GM21737 (cell line): ENCODE data around the gene DPM3.
"Not testable (repeated sequence)": the region's sequence is repeated elsewhere in the genome, so short reads cannot be mapped to it uniquely, and the experiment has no call there.

Experiments
- ATAC-seq: cut with Tn5 transposase; IDR thresholded peaks from one replicate; pipeline ENCODE4 v1.9.1; 2021; ENCODE audit warnings: mild to moderate bottlenecking, moderate library complexity; ENCODE audit not compliant: unreplicated experiment

The DPM3 gene

DNA sequence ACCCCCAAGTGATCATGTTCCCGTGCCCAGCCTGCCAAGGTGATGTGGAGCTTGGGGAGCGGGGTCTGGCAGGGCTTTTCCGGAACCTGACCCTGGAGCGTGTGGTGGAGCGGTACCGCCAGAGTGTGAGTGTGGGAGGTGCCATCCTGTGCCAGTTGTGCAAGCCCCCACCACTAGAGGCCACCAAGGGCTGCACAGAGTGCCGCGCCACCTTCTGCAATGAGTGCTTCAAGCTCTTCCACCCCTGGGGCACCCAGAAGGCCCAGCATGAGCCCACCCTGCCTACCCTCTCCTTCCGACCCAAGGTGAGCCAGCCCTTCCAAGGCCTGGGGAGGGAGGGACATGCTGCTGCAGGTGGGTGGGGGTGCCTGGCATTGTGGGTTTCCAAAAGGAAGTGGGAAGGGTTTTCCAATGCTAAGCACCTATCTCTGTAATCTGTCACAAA is 35.6 kb upstream of the DPM3 start:
- no peak for ATAC-seq

DNA sequence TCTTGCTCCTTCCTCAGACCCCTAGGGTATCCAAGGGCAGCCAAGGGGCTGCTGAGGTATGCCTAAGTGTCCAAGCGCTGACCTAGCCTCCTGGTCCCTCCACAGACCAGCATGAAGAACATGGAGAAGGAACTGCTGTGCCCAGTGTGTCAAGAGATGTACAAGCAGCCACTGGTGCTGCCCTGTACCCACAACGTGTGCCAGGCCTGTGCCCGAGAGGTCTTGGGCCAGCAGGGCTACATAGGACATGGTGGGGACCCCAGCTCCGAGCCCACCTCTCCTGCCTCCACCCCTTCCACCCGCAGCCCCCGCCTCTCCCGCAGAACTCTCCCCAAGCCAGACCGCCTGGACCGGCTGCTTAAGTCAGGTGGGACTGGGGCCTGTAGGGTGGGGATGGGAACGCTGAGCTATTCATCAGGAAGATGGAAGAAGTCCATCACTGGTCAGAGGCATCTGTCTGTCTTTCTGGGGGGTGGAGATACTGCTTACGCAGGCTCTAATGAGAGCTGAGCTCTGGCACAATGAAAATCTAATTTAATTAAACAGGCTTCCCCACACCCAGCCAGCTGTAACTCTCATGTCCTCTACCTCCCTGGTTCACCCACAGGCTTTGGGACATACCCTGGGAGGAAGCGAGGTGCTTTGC is 35.1 kb upstream of the DPM3 start:
- ATAC-seq: no peak

DNA sequence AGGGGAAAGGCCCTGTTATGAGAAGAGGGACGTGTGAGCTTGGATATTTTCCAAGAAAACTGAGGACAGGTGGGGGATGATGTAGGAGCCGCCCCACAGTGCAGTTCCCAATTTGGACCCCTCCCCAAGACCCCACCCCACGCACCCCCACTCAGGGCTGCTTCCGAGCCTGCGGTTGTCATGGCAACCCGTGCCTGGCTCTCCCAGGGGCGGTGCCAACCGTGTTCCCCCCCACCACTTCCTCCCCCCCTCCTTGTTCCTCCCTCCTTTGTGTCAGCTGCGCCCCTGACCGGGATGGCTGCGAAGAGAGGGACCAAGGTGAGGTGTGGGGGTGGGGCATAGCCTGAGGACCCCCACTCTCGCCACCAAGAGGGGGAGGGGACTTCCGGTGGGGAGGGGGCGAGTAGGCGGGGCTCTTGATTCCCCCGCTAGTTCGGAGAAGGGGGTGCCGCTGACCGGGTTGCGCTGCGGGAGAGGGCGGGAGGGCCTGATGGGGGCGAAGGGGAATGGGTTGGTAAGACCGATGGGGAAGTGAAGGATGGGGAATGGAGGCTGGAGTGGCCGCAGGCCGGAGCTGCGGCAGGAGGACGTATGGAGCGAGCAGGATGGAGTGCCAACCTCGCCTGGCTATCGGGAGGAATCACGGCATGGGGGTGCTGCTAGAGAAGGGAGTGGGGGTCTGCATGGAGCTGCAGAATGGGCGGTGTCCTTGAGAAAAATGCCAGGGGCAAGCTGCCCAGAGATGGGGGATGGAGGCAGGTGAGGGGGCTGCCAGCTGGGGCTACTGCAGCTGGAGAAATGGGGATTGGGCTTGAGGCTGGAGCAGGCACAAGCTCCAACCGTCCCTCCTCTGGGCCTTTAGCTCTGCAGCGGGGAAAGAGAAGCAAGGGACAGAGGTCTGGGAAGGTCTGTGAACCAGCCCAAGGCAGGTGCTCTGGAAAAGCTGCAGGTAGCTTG is 34.3 kb upstream of the DPM3 start:
- no peak for ATAC-seq

DNA sequence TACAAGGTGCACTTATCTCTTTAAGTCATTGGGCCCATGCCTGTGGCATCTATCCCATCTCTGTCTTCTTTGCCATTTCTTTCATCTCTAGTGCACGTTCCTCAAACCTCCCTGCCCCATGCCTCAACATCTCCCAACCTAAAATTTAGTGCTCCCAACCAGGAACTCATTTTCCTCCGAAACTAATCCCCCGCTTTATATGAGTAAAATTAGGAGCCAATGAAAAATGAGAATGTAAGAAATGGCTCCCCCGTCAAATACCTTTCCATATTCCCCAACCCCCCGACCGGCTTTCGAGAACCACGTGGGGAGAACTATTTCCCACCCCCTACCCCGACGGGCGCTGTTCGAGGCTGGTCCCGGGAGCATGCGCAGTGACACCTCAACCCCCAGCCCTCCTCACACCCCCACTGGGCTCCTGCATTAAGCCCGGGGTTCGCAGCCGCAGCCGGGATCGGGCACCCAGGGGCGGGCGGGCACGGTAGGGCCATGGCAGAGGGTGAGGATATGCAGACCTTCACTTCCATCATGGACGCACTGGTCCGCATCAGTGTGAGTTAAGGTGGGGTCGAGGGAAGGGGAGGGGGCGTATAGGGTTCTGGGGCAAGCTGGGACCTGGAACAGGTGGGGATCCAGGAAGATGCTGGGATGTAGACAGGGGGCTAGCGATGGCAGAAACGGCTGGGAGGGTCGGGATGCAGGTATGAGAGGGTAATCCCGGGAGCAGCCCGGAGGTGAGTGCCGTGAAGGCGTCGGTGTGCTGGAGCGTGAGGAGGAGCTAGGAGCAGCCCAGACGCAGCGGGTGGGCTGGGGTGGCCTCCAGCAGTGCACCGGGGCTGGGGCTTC is 33.4 kb upstream of the DPM3 start, which contains the start of gene TRIM46:
Gene TRIM46 (plus strand): TSS at position 372 of the 846 bp plus-strand sequence. CDS start 118 bp downstream, at position 490.
- ATAC-seq: no peak

DNA sequence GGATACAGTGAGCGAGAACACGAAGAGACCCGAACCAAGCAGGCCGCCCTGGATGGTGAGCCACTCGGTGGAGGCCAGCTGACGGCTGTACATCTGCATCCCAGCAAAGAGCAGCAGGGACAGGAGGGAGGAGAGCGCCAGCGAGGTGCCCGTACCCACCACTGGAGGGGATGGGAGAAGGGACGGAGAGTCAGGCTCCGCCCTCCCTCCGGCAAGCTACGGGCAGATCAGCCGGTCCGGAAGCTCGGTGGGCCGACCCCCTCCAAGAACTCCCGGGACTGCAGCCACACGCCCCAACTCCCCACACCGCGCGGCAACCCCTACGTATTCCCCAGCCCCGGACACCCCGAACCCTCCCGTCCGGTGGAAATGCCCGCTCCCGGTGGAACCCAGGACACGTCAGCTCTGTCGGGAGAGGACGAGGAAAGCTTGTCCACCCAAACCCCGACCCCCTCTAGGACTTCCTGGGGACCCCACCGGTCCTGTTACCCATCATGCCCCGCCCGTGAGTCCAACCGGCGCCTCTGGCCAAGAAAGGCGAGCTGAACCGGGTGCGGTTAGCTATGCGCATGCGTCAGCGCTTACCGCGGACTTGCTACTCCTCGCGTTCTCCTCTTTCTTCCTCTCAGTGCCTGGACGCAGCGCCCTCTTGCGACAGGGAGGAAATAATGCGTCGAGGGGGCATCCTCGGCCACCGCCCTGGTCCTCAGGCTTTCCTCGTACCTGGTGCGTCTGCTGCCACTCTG is 32.6 kb upstream of the DPM3 start, which contains the start of gene KRTCAP2:
Gene KRTCAP2 (minus strand): TSS at position 573 of the 746 bp plus-strand sequence. CDS start 80 bp downstream, at position 493.
- peak; percentile 52 for ATAC-seq

DNA sequence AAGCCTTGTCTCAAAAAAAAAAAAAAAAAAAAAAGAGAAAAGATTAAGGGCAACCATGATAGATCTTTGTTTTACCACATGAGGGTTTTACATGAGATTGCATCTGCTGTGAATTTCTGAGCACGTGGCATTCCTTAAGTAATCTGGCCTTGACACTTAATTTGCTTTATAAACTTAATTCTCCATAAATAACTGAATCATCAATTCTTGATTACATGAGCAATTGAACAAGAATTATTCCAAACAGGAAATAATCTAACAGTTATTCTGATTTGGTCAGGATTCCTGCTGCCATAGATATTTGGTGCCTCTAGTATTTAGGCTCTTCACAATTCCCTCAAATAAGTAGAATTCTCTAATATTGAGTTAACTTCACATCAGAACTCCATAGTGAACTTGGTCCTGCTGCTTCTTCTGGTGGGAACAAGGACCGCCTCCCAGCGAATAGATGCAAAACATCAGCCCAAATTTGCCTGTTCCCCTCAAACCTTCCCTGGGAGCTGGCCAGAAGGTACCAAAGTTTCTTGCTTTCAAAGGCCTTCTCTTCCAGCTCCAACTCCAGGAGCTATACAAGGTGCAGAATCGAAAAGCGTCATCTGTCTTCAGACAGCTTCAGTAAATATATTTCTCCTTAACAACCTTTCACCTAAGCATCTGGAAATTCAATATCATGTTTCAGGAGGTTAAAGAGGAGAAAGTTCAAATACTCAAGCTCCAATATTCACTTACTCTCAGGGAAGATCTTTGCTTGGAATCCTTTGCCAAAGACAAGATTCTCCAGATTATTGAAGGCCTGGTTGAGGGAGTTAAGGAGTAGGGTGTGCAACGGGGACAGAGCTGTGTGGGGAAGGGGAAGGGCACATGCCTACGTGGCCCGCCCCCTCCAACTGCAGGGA is 31.8 kb upstream of the DPM3 start:
- ATAC-seq: no peak

DNA sequence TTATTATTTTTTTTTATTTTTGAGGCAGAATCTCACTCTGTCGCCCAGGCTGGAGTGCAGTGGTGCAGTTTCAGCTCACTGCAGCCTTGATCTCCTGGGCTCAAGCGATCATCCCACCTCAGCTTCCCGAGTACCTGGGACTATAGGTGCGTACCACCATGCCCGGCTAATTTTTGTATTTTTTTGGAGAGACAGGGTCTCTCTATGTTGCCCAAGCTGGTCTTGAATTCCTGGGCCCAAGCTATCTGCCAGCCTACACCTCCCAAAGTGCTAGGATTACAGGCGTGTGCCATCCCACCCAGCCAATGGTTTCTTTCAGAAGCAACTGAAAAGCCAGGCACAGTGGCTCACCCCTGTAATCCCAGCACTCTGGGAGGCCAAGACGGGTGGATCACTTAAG is 30.5 kb upstream of the DPM3 start:
- no peak for ATAC-seq

DNA sequence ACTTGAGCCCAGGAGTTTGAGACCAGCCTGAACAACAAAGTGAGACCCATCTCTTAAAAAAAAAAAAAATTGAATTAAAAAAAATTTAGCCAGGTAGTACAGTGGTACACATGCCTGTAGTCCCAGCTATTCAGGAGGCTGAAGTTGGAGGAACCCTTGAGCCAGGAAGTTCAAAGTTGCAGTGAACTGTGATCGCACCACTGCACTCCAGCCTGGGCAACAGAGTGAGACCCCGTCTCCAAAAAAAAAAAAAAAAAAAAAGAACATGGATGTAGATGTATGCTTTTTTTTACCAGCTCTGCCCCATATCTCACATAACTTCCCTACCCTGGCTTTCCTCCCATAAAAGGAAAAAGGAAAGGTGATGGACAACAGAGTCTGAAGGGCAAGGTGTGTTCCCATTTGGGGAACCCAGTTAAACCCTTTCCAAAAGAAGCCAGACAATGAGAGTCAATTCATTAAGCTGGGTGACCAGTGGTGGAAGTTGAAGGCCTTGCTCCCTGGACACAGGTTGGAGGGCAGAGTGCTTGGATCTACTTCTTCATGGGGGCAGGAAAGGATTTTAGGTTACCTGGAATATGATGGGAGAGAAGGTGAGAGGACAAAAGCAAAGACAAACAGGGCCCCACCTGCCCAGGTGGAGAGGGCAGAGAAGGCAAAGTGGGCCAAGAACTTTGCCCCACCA is 29.9 kb upstream of the DPM3 start:
- ATAC-seq: no peak

DNA sequence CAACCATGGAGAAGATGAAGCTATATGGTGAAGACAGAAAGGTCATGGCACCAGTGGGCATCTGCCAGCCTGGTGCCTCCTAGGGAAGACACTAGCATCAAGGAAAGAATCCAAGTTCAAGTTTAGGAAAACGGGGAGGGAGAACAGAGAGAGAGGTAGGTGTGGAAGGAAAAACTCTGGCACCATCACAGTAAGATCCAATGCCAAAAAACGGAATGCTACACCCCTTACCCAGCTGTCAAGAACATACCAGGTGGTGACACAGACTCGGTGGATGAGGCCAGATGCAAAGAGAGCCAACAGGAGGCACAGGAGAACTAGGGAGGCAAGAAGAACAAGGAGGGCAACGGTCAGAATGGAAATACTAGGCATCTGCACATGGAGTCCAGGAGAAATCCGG is 29.2 kb upstream of the DPM3 start:
- ATAC-seq: no peak

DNA sequence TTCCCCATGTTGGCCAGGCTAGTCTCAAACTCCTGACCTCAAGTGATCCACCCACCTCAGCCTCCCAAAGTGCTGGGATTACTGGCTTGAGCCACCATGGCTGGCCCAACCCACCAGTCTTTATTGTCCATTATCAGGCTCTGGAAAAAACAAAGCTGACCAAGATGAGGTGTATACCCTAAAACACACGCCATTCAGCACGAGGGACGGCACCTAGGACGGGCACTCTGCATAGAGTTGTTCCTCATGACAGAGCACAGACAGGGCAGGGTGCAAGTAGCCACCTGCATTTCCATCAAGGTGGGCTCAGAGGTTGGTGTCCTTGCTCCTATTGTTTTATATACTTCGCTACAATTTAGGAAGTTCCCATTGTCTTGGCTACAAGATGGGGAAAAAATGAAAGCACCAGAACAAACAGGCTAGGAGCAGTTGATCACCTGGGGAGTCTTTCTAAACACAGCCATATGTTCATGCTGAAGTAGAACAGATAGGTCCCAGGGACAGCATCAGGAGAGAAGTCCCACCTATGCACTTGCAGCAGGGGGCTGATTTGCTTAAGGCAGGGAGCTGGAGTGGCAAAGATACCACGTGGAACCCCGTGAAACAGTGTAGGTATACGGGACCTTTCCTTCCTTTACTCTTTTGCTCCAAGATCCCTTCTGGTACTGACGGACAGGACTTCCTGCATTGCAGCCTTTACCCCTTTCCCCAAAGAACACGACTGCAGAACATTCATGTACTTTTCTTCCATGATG is 28.3 kb upstream of the DPM3 start:
- no peak for ATAC-seq

DNA sequence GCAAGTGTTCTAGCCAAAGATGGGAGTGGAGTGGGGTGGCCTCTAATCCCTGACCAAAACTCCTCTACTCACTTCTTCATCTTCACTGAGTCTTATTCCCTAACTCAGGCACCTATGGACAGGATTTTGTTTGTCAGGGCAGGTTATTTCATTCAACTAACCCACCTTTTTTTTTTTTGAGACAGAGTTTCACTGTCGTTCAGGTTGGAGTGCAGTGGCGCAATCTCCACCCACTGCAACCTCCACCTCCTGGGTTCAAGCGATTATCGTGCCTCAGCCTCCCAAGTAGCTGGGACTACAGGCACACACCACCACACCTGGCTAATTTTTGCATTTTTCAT is 27.7 kb upstream of the DPM3 start:
- ATAC-seq: not testable (repeated sequence)

DNA sequence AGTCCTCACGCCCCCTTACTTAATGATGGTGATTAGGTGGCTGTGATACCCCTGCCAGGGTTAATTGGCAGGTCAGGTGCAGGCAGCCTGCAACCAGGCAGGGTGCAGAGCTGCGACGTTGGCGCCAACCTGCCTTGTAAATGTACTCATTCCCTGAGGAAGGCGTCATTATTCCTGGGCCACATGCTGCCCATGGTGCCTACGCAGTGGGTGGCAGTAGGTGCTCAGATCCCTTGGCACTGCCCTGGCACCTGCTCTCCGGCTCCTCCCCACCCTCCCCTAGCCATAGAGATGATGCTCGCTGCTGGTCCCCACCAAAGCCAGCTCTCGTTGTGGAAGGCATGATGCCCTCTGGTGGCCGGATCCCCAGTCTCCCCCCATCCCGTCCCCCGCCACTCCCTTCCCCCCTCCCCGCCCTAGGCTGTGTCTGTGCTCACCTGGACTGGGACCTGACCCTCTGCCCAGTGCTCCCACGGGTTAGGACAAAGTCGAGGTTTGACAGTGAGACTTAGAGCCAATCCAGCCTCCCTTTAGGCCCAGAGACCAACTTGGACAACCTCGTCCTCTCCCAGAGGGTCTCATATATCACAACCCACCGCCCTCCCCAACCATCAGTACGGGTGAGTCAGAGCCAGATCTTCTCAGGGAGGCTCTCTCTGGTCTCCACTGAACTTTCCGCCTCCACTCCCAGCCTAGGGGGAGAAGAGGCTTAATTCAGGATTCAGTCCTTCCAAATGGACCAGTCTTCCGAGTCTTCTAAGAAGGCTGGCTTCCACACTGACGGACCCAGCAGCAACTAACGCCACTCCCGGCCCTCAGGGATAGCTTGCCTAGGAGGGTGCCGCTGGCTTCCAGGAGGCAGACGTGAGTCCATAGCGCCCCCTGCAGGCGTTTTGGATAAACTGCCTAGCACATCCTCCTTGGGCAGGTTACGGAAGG is 27.1 kb upstream of the DPM3 start:
- peak; percentile 42 for ATAC-seq

DNA sequence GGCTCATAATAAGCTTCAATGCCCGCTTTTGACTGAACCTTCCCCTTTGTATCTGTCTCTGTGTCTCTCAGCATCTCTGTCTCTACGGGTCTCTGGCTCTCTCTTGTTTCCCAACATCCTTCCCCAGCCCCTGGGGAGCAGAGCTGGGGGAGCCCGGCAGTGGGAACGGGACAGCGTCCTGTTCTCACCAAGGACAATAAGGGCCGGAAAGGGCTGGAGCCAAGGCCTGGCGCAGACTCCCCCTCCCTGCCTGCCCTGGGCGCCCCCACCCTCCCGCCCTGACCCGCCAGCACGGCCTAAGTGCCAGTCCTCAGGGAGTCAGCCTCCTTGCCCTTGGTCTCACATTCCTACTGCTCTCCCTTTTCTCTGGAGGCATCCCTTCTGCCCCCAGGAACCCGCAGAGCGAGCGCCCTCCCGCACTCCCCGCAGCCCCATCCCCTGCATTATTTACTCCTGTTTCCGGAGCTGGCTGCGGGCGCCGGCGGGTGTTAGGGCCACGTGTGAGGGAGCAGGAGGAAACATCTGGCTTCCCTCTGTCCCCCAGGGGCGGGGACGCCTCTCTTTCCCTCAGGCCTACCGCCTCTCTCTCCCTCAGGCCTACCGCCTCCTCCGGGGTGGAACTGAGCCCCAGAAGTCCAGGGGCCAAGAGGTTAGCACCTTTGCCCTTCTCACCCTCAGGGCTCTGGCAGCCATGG is 26.3 kb upstream of the DPM3 start:
- no peak for ATAC-seq

DNA sequence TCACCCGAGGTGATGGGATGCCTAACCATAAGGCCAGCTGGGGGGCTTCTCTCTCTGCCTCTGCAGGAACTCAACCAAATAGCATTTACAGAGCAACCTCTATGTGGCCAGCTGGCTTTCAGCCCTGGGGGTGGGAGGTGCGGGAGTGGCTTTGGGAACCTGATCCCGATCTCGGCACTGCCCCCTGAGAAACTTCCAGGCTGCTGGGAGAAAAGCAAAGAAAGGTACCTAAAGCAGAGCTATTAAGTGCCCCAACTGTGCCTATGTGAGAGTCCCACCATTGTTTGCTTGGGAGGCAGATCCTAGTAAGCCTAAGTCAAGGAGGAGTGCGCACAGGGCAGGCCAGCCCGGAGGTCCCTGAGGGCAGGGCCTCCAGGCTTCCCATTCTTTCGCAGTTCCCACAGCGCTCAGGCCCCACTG is 25.7 kb upstream of the DPM3 start:
- ATAC-seq: no peak

DNA sequence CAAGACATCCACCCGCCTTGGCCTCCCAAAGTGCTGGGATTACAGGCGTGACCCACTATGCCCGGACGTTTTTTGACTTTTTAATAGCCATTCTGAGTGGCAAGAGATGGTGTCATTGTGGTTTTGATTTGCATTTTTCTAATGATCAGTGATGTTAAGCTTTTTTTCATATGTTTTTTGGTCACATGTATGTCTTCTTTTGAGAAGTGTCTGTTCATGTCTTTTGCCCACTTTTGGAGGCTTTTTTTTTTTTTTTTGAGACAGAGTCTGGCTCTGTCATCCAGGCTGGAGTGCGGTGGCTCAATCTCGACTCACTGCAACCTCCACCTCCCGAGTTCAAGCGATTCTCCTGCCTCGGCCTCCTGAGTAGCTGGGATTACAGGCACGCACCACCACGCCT is 24.3 kb upstream of the DPM3 start:
- ATAC-seq: not testable (repeated sequence)

DNA sequence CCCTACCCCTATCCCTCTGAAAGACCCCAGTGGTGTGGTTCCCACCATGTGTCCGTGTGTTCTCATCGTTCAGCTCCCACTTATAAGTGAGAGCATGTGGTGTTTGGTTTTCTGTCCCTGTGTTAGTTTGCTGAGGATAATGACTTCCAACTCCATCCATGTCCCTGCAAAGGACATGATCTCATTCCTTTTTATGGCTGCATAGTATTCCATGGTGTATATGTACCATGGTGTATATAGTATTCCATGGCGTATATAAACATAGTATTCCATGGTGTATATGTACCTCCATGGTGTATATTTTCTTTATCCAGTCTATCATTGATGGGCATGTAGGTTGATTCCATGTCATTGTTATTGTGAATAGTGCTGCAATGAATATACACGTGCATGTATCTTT is 23.5 kb upstream of the DPM3 start:
- not testable (repeated sequence) for ATAC-seq
